Smooth muscle cell (in vitro differentiated cells): ENCODE measurements around the gene PRSS8. TPM values are rescaled to one million over a fixed set of nuclear protein-coding genes. Genes with fewer than 3 reads are reported as not detected.

Source experiments
- DNase-seq: peaks from one replicate; lab custom pipeline; 2025; ENCODE audit not compliant: unreplicated experiment; lab: John Stamatoyannopoulos, UW
- H2AFZ ChIP-seq: fragments of 200-600 bp; sonication (generic); 2 replicates; pipeline ENCODE4 v1.6.0; 2016; ENCODE audit warnings: antibody characterized with exemption, low read depth, mild to moderate bottlenecking
- H3F3A ChIP-seq: fragments of 200-600 bp; sonication (generic); 2 replicates; pipeline ENCODE4 v1.6.0; 2017; ENCODE audit warnings: antibody characterized with exemption, low read depth
- H3K27ac ChIP-seq: fragments of 200-600 bp; sonication (generic); 2 replicates; pipeline ENCODE4 v1.5.1; 2016; ENCODE audit warnings: low read depth, mild to moderate bottlenecking
- H3K27me3 ChIP-seq: fragments of 200-600 bp; sonication (generic); 2 replicates; pipeline ENCODE4 v1.6.1; 2016; ENCODE audit warnings: low read depth, mild to moderate bottlenecking
- H3K36me3 ChIP-seq: fragments of 200-600 bp; sonication (generic); 2 replicates; pipeline ENCODE4 v1.5.1; 2016; ENCODE audit warnings: low read depth
- H3K4me1 ChIP-seq: fragments of 200-600 bp; sonication (generic); 2 replicates; pipeline ENCODE4 v1.5.1; 2016; ENCODE audit warnings: low read depth
- H3K4me2 ChIP-seq: fragments of 200-600 bp; sonication (generic); 2 replicates; pipeline ENCODE4 v1.6.0; 2016; ENCODE audit warnings: mild to moderate bottlenecking
- H3K4me3 ChIP-seq: fragments of 200-600 bp; sonication (generic); 2 replicates; pipeline ENCODE4 v1.5.1; 2016; ENCODE audit warnings: mild to moderate bottlenecking
- H3K79me2 ChIP-seq: fragments of 200-600 bp; sonication (generic); 2 replicates; pipeline ENCODE4 v1.6.0; 2016; ENCODE audit warnings: low read depth, mild to moderate bottlenecking
- H3K9ac ChIP-seq: fragments of 200-600 bp; sonication (generic); 2 replicates; pipeline ENCODE4 v1.6.0; 2016; ENCODE audit warnings: low read depth
- H3K9me3 ChIP-seq: fragments of 200-600 bp; sonication (generic); replicated peaks from 2 replicates; pipeline ENCODE4 v1.5.1; 2016; ENCODE audit warnings: low read depth
- H4K20me1 ChIP-seq: fragments of 200-600 bp; sonication (generic); 2 replicates; pipeline ENCODE4 v1.6.0; 2016; ENCODE audit warnings: low read depth
- whole genome bisulfite sequencing: methylation state at CpG from one replicate; pipeline ENCODE4 v1.1.7; 2016; ENCODE audit warnings: low lambda C conversion rate; 5-methylcytosine and 5-hydroxymethylcytosine counted together
- polyA plus RNA-seq: library from polyadenylated mRNA; unstranded; fragments of >200 nt; fragmentation: Nextera tagmentation; extraction: Ambion mirVana; gene quantifications from 2 replicates; pipeline ENCODE4 v1.2.1, GENCODE V29; 2016
- total RNA-seq: library from RNA; depleted of rRNA; stranded (reverse); fragments of >200 nt; gene quantifications from 2 replicates; pipeline ENCODE4 v1.2.3, GENCODE V29; 2014
- TF ChIP-seq, protein P1 (sequence below): fragments of 200-600 bp; sonication (generic); IDR thresholded peaks from 2 replicates; pipeline ENCODE4 v1.5.1; 2017; ENCODE audit warnings: borderline replicate concordance, mild to moderate bottlenecking, antibody characterized with exemption; ENCODE audit not compliant: insufficient read depth, poor library complexity, severe bottlenecking

PRSS8 gene
- total and polyA plus RNA-seq, 2 experiments from 2014 or later: 13.9 to 17.3 TPM

DNA sequence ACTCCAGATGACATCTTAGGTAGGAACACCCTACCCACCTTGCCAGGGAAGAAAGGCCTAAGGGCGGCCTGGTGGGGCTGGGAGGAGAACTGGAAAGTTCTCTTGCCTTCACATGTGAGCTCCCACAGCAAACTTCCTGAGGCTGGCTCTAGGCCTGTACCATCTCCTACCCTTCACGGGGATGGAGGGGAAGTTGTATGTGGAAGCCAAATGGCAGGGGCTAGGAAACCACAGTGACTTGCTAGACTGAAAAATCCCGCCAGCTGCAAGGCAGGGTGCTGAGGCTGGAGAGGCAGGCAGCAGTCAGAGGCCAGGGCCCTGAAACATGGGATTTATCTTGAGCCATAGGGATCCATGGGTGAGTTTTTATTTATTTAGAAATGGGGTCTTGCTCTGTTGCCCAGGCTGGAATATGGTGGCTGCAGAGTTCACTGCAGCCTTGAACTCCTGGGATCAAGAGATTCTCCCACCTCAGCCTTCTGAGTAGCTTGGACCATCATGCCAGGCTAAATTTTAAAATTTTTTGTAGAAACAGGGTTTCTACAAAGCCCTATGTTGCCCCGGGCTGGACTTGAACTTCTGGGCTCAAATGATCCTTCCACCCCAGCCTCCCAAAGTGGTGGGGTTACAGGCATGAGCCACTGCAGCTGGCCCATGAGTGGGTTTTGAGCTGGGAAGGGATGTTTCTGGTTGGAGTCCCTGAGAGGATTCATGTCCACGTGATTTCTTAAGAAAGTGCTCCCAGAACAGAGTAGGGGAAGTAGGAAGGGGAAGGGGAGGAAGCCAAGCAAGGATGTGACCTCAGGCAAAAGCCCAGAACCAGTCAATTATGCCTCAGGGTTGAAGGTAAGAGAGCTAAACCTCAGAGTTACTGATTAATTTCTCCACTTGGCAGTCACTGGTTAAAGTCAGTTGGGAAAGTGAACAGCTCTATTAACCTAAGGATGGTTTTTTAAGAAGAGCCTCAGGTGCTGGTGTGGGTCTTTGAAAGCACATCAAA, 22.1 kb downstream of the PRSS8 start:
- Histone ChIP-seq H3K27ac (no peak overlapping the region), H3K79me2 (peaks cover 17% of the 10 kb centered on the region), H3K27me3 (no peaks in the 10 kb centered on the region), H3K4me3 (no peak overlapping the region), H3K36me3 (no peaks in the 10 kb centered on the region), H3K9ac (no peak overlapping the region), H3K9me3 (no peaks in the 10 kb centered on the region), H2AFZ (no peak overlapping the region), H3F3A (peaks cover 18% of the 10 kb centered on the region), H4K20me1 (no peaks in the 10 kb centered on the region), H3K4me1 (peaks cover 4% of the 10 kb centered on the region), H3K4me2 (no peak overlapping the region)
- TF ChIP-seq, protein P1, sequence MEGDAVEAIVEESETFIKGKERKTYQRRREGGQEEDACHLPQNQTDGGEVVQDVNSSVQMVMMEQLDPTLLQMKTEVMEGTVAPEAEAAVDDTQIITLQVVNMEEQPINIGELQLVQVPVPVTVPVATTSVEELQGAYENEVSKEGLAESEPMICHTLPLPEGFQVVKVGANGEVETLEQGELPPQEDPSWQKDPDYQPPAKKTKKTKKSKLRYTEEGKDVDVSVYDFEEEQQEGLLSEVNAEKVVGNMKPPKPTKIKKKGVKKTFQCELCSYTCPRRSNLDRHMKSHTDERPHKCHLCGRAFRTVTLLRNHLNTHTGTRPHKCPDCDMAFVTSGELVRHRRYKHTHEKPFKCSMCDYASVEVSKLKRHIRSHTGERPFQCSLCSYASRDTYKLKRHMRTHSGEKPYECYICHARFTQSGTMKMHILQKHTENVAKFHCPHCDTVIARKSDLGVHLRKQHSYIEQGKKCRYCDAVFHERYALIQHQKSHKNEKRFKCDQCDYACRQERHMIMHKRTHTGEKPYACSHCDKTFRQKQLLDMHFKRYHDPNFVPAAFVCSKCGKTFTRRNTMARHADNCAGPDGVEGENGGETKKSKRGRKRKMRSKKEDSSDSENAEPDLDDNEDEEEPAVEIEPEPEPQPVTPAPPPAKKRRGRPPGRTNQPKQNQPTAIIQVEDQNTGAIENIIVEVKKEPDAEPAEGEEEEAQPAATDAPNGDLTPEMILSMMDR: no peak
- 92% methylated on average over 5 of the region's 5 CpGs for WGBS
- DNase-seq: no peak

DNA sequence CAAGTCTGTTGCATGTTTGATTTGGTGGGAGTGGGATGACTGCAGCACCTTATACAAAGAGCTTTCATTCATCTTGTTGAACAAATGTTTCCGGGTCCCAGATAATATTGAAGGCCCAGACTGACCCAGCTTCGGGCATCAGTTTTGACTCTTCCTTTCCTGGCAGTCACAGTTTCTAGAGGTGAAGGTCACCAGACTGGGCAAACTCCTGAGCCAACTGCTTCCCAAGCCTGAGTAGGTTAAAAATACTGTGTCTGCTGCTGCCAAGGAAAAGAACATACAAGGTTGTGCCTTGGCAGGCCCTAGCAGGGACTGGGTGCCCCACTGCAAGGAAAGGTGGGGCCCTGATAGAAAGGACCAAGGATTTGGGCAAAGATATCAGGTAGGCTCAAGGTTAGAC, 22.8 kb downstream of the PRSS8 start:
- Histone ChIP-seq H3K36me3 (no peaks in the 10 kb centered on the region), H3K4me2 (no peak overlapping the region), H4K20me1 (no peaks in the 10 kb centered on the region), H3K79me2 (peaks cover 20% of the 10 kb centered on the region), H3K4me3 (no peak overlapping the region), H3F3A (peaks cover 14% of the 10 kb centered on the region), H3K27me3 (no peaks in the 10 kb centered on the region), H3K27ac (no peak overlapping the region), H3K9ac (no peak overlapping the region), H2AFZ (no peak overlapping the region), H3K9me3 (no peaks in the 10 kb centered on the region), H3K4me1 (peaks cover 4% of the 10 kb centered on the region)
- WGBS: 92% methylated on average over 2 of the region's 2 CpGs
- DNase-seq: no peak
- TF ChIP-seq, protein P1: no peak

DNA sequence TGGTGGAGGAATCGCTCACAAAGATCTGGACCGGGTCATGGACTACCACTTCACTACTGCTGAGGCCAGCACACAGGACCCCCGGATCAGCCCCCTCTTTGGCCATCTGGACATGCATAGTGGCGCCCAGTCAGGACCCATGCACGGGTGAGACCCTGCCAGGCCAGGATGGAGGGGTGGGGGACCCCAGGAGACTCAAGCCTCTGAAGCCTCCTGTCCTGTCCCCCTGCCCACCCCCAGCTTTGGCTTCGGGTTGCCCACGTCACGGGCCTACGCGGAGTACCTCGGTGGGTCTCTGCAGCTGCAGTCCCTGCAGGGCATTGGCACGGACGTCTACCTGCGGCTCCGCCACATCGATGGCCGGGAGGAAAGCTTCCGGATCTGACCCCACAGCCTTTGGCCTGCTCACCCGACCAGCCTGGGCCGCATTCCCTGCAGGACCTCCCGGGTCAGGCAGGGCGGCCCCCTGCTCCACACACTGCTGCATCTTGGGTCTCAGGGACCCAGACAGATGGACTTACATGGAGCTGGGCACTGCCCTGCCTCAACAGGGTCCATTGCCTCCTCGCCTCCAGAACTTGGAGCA, 23.6 kb downstream of the PRSS8 start:
- Histone ChIP-seq H3K4me1 (peaks cover 4% of the 10 kb centered on the region), H3F3A (peaks cover 14% of the 10 kb centered on the region), H3K4me3 (no peak overlapping the region), H3K9ac (no peak overlapping the region), H4K20me1 (no peaks in the 10 kb centered on the region), H2AFZ (no peak overlapping the region), H3K79me2 (peaks cover 20% of the 10 kb centered on the region), H3K9me3 (no peaks in the 10 kb centered on the region), H3K27ac (no peak overlapping the region), H3K27me3 (no peaks in the 10 kb centered on the region), H3K36me3 (no peaks in the 10 kb centered on the region), H3K4me2 (no peak overlapping the region)
- DNase-seq: no peak
- TF ChIP-seq, protein P1: no peak
- 96% methylated on average over 20 of the region's 23 CpGs for WGBS
